Upper lobe of left lung (tissue), 4 donors: ENCODE measurements around the gene DGKI.

Experiments used
- EP300 ChIP-seq, 4 donors: sonication (generic); formaldehyde crosslinking; IDR thresholded peaks; one replicate each; pipeline ENCODE4 v1.5.1; 2017; ENCODE audit warnings: antibody characterized with exemption in 4 of 4, control low read depth in 2 of 4
- POLR2A ChIP-seq, 4 donors: fragments of 450-650 bp; IDR thresholded peaks; one replicate each; pipeline ENCODE4 v1.5.1; 2016 to 2017; ENCODE audit warnings: antibody characterized with exemption in 4 of 4, mild to moderate bottlenecking in 2 of 4
- POLR2AphosphoS5 ChIP-seq, 2 donors: sonication (generic); formaldehyde crosslinking; IDR thresholded peaks; one replicate each; pipeline ENCODE4 v1.5.1; 2017; ENCODE audit warnings: antibody characterized with exemption in 2 of 2
- TF ChIP-seq, protein P1 (sequence below), 6 experiments: fragments of 450-650 bp in 4 of 6; fragments of 200-600 bp in 2 of 6; sonication (generic) in 2 of 6; IDR thresholded peaks; one replicate each; pipeline ENCODE4 v1.5.1; 2016 to 2019; ENCODE audit warnings: antibody characterized with exemption in 6 of 6

DNA sequence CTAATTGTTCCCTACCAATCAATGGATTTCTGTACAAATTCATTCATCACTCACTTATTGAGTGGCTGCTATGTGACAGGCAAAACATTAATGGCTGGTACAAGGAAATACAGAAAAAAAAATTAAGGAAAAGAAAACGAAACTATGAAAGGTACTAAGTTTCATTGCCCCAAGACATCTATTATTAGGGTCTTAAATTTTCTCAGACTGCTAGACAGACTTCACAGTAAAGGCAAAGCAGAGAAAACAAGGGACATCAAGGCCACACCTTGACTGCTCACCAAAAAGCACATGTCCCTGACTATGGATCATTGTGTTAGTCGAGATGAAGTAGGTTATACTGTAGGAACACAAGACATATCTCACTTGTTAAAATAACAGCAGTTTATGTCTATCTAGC, 36.5 kb downstream of the DGKI start:
- TF ChIP-seq, protein P1, sequence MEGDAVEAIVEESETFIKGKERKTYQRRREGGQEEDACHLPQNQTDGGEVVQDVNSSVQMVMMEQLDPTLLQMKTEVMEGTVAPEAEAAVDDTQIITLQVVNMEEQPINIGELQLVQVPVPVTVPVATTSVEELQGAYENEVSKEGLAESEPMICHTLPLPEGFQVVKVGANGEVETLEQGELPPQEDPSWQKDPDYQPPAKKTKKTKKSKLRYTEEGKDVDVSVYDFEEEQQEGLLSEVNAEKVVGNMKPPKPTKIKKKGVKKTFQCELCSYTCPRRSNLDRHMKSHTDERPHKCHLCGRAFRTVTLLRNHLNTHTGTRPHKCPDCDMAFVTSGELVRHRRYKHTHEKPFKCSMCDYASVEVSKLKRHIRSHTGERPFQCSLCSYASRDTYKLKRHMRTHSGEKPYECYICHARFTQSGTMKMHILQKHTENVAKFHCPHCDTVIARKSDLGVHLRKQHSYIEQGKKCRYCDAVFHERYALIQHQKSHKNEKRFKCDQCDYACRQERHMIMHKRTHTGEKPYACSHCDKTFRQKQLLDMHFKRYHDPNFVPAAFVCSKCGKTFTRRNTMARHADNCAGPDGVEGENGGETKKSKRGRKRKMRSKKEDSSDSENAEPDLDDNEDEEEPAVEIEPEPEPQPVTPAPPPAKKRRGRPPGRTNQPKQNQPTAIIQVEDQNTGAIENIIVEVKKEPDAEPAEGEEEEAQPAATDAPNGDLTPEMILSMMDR (IDR thresholded peaks at IDR 0.05): no peak
- TF ChIP-seq POLR2A (IDR thresholded peaks at IDR 0.05) (no peak), POLR2AphosphoS5 (IDR thresholded peaks at IDR 0.05) (no peak), EP300 (IDR thresholded peaks at IDR 0.05) (no peak)
